HG03439 (cell line): ENCODE data around the gene CX3CR1.
A peak's percentile ranks its signal among the peaks of the same experiment; 100 is the strongest.
"Not testable (repeated sequence)": the region's sequence is repeated elsewhere in the genome, so short reads cannot be mapped to it uniquely, and the experiment has no call there.

Experiments
- ATAC-seq: cut with Tn5 transposase; IDR thresholded peaks from one replicate; pipeline ENCODE4 v1.9.1; 2021; ENCODE audit warnings: mild to moderate bottlenecking, moderate library complexity; ENCODE audit not compliant: unreplicated experiment

The CX3CR1 gene

DNA sequence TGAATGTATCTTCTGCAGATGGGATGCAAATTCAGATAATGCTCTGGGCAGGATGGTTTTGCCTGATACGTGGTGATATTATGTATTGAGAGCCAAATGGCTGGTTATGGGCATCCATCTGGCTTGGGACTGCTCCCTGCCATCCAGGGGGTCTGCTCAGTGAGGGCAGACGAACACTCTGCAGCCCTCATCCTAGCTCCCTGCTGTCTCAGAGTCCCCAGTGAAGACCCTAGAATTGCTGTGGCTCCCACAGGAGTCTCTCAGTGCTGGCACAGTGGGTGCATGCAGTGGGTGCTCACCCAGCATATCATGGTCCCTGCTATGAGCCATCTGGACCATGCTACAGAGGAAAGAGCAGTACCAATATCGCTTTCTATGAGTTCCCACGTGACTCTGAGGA, 10.3 kb downstream of the CX3CR1 start:
- no peak for ATAC-seq

DNA sequence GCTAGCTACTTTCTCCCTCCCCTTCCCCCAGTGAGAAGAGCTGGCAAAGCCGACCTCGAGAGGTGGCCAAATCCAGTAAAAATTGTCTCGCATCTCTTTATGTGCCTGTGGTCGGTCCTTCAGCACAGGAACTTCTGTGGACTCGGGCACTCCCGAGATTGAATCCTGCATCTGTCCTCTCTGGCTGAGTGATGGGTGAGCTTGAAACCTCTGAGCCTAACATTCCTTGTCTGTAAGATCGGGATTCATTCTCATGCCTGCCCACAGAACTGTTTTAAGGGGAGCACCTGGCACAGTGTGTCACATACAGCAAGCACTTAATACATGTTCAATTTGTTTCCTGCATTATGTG, 11.3 kb downstream of the CX3CR1 start:
- no peak for ATAC-seq

DNA sequence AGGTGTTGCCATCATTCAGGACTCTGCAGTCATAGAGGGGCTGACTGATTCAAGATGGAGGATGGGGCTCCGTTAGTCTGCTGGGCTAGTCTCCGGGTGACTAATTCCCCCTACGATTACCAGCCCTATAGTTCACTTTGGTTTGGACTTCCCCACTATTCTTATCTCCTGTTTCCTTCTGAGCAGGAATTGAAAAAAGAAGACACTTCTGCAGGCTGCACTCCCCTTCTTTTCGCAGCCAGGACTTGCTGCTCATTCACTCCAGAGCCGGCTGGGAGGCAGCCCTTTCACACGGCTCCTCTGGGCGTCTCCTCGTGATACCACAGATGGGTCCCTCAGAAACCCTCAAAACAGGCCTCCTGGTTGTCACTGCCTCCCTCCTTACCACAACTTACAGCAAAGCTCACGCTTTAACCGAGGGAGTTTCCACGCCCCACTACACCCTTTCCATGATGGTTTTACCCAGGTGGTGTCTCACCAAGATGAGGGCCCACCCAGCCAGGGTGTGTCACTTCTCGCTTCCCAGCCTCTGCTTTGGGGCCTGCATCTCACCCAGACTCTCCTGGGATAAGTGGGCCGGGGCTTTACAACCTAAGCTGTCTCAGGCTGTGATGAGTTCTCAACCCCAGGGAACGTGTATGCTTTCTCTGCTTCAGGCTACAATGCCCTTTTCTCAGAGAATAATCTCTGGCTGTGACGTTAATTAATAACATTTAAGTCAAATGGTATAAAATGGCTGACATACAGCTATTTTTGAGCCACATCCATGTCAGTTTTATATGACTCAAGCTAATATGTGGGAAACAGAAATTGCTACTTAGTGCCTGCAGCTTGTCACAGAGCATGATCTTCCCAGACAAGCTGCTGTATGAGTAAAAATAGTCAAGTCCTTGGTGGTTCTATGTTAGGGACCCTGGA, 11.9 kb downstream of the CX3CR1 start:
- no peak for ATAC-seq

DNA sequence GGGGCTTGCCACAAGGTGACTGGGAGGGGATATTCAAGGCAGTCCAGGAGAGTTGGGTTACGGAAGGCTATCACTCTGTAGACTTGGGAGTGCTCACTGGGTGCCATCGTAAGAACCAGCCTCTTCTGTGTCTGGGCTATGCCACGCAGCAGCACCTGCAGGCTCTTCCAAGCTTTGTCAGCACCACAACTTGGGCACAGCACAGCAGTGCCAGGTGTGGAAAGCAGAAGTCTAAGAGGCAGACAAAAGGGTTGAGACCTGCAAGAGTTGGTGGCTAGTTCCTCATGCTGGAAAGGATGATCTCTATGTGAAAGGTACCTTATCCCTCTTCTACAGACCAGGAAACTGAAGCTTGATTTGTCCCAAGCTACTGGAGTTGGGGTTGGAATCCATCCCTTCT, 15.8 kb downstream of the CX3CR1 start:
- no peak for ATAC-seq

DNA sequence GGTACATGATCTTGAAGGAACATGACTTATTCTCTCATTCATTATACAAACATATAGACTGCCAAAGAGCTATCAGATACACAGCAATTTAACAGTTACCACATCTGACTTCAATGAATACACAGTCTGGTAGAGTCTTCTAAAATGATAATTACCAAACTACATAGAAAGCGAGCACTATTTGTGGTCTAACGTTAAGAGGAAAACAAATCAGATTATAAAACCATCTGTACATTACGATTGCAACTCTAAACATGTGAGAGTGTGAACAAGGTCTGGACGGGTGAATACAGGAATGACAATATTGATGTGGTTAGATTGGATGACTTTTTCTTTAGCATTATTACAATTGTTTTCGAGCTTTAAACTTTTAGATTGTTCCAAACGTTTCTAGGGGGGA, 16.3 kb downstream of the CX3CR1 start:
- ATAC-seq = no peak

DNA sequence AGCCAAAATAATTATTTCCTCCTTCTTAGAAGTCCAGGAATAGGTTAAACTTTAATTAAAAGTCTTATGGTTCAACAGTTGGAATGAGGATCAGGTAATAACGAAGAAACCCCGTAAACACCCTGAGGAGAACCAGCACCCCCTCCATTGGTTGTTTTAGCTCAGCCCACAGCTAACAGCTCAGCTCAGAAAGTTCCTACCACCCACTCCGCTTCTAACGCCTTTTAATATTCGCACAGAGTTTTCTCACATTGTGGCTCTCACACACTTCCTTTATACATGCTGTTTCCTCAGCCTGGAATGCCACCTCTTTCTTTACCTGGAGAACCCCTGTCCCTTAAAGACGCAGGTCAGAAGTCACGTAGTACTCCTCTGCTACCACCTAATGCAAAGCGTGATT, 17.0 kb downstream of the CX3CR1 start:
- ATAC-seq = no peak

DNA sequence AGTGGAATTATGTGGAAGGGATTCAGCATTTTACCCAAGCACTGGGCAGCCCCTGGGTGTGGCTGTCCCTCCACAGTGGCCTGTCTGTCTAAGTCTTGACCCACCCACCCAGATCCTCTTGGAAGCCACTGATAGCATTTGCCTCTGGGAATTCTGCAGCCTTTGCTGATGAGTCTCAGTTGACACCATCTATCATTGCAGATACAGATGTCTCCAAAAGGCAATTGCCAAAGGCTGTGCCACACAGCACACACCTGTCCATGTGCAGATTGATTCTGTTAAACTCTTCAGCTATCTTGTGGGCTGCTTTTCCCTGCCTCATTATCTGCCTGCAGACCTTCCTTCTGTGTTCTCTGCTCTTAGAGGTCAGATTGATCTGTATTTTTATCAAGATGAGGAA, 18.1 kb downstream of the CX3CR1 start:
- no peak for ATAC-seq

- no peak for ATAC-seq
These were observed 18.9 kb downstream of the CX3CR1 start for GRCh38 chr3:39260957-39261356.

GRCh38 chr3:39260318-39260717, 19.5 kb downstream of the CX3CR1 start:
- ATAC-seq = no peak

DNA sequence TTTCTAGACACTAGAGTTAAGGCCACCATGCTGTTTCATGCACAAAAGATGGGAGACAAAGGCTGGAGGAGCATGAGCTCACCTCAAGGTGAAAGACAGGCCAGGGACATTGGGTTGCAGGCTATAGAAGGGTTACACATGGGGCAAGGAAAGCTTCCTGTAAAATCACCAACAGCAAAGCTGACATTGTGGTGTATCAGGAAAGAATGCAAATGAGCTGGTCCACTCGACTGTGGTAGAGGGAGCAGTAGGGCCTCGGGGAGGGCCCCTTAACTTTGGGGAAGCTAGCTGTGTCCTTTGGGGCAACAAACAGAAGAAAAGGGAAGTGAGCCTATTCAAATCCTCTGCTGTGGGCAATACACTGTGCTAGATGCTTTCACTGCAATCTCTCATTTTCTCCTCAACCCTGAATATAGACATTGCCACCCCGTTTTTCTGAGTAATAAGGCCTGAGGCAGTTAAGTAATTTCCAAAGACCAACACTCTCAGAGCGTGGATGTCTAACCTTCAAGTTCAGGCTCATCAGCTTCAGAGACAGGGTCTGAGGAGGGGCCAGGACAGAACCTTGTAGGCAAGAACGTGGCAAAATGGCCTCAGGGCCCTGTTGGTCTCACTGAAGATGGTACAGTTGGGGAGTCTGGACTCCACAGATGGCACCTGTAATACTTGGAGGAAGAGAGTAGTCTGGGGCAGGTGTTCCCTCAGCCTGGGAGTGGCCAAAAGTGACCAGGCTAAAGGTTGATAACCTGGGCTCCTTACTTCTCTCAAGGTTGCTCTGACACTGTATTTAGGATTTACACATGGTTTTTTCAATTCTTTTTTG, 24.1 kb downstream of the CX3CR1 start:
- ATAC-seq = peak; percentile 99

- ATAC-seq = no peak
These were observed 24.9 kb downstream of the CX3CR1 start for GRCh38 chr3:39254806-39255449.

DNA sequence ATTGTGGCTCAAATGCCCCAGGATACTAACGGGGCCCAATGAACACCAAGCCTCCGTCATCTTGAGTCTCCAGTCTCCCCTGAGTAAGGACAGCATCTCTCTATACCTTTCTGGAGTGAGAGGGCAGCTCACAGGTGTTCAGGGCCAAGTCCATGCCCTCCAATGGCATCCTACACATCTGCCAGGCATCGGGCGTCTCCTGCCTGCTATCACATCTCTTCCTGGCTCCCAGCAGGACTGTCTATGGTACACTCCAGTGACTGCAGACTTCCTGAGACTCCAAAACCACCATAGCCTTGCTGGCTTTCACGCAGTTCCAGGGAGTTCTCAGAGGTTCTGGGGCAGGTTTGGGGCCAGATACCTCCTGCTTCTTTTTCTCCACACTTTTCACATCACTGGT, 28.3 kb downstream of the CX3CR1 start:
- no peak for ATAC-seq

- no peak for ATAC-seq
These were observed 29.6 kb downstream of the CX3CR1 start for GRCh38 chr3:39250116-39250747.

DNA sequence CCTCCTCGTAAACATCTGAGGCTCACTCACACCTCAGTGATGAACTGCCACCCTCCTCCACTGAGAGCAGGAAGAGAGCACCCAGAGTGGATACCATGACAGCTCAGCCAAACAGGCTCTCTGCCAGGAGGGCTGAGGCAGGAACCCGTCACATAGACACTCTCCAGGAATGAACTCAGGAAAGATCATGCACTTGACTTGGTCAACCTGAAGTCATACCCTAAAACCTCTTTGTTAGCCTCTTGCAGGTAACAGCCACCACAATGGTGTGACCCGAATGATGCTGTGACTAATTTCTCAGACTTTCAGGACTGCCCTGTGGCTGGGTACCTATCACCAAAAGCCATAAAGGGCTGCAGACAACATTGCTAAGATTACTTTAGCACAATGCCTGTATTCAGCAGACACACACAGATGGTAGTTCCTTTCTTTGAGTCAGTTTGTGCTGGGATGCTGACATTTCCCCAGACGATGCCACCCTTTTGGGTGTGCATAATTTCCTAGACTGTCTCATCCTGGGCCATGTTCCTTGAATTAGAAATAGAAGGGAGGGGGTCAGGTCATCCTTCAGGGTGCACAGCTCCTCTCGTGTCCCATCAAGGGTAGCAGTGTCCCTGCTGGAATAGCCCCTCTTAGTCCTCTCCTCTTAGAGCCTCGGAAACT, 30.3 kb downstream of the CX3CR1 start:
- ATAC-seq = no peak

DNA sequence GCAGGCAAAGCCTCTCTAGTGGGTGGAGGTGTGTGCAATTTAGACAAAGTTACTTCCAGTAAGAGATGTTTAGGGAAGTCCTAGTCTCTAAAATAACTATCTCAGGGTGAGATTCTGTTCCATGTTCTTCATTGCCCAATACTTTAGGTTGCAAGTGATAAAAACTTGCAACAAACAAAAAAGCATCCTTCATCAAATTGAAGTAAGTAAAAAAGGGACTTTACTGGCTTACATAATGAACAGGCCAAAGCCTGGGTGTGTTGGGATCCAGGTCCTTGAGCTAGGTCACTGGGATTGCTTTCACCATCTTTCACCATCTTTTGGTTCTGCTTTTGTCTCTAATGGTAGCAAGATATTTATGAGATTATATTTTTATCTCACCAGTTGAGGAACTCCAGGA, 38.3 kb downstream of the CX3CR1 start:
- ATAC-seq = no peak

DNA sequence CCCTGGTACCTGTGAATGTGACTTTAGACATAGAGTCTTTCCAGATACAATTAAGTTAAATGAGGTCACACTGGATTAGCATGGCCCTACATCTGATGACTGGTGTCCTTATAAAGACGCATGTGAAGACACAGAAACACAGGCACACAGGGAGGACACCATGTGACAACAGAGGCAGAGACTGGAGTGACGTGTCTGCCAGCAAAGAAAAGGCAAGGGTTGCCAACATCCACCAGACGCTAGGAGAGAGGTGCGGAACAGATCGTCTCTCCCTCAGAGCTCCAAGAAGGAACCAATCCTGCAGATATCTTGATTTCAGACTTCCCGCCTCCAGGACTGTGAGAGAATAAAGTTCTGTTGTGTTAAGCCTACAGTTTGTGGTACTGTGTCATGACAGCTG, 42.8 kb downstream of the CX3CR1 start:
- no peak for ATAC-seq

- ATAC-seq = no peak
These were observed 45.2 kb downstream of the CX3CR1 start for GRCh38 chr3:39234651-39235050.

DNA sequence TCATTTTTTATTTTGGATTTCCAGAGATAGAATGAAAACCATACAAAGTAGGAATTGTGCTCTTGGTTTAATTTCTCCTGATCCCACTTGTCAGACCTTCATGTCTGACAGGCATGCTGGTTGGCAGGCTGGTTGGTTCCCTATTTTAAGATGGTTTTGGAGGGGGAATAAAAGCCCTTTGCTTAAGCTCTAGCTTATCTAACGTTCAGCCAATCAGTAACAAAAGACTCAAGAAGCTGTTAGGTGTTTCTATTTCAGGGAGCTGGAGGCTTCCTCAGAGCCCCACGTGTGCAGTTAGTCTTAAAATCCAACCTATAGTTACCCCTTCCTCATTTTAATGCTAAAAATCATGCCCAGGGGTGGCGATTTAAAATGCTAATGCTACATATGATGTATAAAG, 47.0 kb downstream of the CX3CR1 start:
- no peak for ATAC-seq

GRCh38 chr3:39230453-39230852, 49.4 kb downstream of the CX3CR1 start:
- ATAC-seq = no peak

- no peak for ATAC-seq
These were observed 51.3 kb downstream of the CX3CR1 start for GRCh38 chr3:39228496-39228895.

GRCh38 chr3:39227596-39227995, 52.2 kb downstream of the CX3CR1 start:
- ATAC-seq = not testable (repeated sequence)
